Measurements from ENCODE around the gene RESP18. TPM values are rescaled to one million over a fixed set of nuclear protein-coding genes. Genes with fewer than 3 reads are reported as not detected.

The RESP18 gene
- total RNA-seq, 1 experiment from 2014 or later: not detected

DNA sequence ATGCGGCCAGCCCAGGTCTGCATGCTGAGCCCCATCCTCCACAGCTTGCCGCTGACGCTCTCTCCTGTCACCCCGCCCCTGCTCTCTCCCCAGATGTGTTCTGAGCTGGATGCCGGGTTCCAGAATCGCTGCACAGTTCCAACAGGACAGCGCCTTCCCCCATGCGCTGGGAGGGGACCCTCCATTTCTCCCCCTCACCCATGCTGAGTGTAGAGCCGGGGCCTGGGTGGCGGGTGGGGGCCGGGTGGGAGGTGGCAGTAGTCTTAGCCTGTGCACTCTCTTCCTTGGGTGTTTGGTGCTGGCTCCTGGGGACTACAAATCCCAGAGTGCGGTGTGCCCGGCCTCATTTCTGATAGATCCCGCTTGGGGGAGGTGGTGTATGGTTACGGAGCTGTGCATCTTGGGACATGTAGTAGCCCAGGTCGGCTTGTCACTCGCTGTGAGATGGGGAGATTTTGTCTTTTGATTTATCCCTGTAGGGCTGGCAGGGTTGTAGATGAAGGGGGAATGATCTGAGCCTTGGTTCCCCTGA lies 46.6 kb downstream of the RESP18 start:
- peak overlapping the region; percentile 22; the same call in 1 of the 2 replicates for H3K27ac ChIP-seq (ENCODE audit: low read depth, low read length)
- H3K9me2 ChIP-seq (ENCODE audit: insufficient read depth): no peaks in the 10 kb centered on the region
- ChIA-PET RAD21 (ENCODE audit: low non-redundant PET in 1 of 2, low total read pairs in 2 of 2, uncharacterized antibody in 2 of 2, unreplicated experiment in 2 of 2) (no interaction called here), POLR2A (no interaction called here), CTCF (interaction anchor here (1.7 kb wide), 1 partner anchor 9 kb away, joined by 18 read pairs; no protein-coding TSS in a partner anchor)
- peak overlapping the region; percentile 18; the same call in 1 of the 2 replicates for H3K4me2 ChIP-seq (ENCODE audit: low read length)
- no peaks in the 10 kb centered on the region for H3K79me2 ChIP-seq (ENCODE audit: insufficient read depth, low read length)
- peak; percentile 66 for ATAC-seq
- TF ChIP-seq RAD21 (IDR thresholded peaks at IDR 0.05; ENCODE audit: low read depth) (no peak), EGR1 (IDR thresholded peaks at IDR 0.05; ENCODE audit: low read depth) (no peak), ZFX (IDR thresholded peaks at IDR 0.05) (no peak), POLR2A (IDR thresholded peaks at IDR 0.05; ENCODE audit: borderline replicate concordance, extremely low read depth, insufficient read depth, insufficient read length) (no peak), SRF (IDR thresholded peaks at IDR 0.05; ENCODE audit: low read depth) (no peak), CBX3 (IDR thresholded peaks at IDR 0.05; ENCODE audit: low read depth) (no peak), SP1 (IDR thresholded peaks at IDR 0.05; ENCODE audit: low read depth) (no peak), TCF7L2 (IDR thresholded peaks at IDR 0.05; ENCODE audit: borderline replicate concordance, extremely low read depth, insufficient read depth, insufficient read length) (no peak), CEBPB (IDR thresholded peaks at IDR 0.05; ENCODE audit: low read depth) (no peak), ELF1 (IDR thresholded peaks at IDR 0.05; ENCODE audit: borderline replicate concordance, low read depth) (no peak), FOSL1 (IDR thresholded peaks at IDR 0.05; ENCODE audit: low read depth) (no peak), EZH2 (IDR thresholded peaks at IDR 0.05) (no peak), EZH2phosphoT487 (IDR thresholded peaks at IDR 0.05; ENCODE audit: borderline replicate concordance) (no peak), POLR2AphosphoS5 (IDR thresholded peaks at IDR 0.05; ENCODE audit: low read depth, low read length) (no peak)
- TF ChIP-seq, protein P1, sequence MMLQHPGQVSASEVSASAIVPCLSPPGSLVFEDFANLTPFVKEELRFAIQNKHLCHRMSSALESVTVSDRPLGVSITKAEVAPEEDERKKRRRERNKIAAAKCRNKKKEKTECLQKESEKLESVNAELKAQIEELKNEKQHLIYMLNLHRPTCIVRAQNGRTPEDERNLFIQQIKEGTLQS (IDR thresholded peaks at IDR 0.05): no peak
- TF ChIP-seq, protein P2, sequence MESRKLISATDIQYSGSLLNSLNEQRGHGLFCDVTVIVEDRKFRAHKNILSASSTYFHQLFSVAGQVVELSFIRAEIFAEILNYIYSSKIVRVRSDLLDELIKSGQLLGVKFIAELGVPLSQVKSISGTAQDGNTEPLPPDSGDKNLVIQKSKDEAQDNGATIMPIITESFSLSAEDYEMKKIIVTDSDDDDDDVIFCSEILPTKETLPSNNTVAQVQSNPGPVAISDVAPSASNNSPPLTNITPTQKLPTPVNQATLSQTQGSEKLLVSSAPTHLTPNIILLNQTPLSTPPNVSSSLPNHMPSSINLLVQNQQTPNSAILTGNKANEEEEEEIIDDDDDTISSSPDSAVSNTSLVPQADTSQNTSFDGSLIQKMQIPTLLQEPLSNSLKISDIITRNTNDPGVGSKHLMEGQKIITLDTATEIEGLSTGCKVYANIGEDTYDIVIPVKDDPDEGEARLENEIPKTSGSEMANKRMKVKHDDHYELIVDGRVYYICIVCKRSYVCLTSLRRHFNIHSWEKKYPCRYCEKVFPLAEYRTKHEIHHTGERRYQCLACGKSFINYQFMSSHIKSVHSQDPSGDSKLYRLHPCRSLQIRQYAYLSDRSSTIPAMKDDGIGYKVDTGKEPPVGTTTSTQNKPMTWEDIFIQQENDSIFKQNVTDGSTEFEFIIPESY (IDR thresholded peaks at IDR 0.05; ENCODE audit: extremely low read depth, insufficient replicate concordance, low read length): no peak
- TF ChIP-seq, protein P3, sequence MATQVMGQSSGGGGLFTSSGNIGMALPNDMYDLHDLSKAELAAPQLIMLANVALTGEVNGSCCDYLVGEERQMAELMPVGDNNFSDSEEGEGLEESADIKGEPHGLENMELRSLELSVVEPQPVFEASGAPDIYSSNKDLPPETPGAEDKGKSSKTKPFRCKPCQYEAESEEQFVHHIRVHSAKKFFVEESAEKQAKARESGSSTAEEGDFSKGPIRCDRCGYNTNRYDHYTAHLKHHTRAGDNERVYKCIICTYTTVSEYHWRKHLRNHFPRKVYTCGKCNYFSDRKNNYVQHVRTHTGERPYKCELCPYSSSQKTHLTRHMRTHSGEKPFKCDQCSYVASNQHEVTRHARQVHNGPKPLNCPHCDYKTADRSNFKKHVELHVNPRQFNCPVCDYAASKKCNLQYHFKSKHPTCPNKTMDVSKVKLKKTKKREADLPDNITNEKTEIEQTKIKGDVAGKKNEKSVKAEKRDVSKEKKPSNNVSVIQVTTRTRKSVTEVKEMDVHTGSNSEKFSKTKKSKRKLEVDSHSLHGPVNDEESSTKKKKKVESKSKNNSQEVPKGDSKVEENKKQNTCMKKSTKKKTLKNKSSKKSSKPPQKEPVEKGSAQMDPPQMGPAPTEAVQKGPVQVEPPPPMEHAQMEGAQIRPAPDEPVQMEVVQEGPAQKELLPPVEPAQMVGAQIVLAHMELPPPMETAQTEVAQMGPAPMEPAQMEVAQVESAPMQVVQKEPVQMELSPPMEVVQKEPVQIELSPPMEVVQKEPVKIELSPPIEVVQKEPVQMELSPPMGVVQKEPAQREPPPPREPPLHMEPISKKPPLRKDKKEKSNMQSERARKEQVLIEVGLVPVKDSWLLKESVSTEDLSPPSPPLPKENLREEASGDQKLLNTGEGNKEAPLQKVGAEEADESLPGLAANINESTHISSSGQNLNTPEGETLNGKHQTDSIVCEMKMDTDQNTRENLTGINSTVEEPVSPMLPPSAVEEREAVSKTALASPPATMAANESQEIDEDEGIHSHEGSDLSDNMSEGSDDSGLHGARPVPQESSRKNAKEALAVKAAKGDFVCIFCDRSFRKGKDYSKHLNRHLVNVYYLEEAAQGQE (IDR thresholded peaks at IDR 0.05; ENCODE audit: low read depth): no peak
- TF ChIP-seq, protein P4, sequence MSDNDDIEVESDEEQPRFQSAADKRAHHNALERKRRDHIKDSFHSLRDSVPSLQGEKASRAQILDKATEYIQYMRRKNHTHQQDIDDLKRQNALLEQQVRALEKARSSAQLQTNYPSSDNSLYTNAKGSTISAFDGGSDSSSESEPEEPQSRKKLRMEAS (IDR thresholded peaks at IDR 0.05): no peak
- no peak overlapping the region for H3K4me3 ChIP-seq (replicated peaks in 1 of 2; ENCODE audit: low read depth in 1 of 2, low read length in 2 of 2)
- H3K27me3 ChIP-seq (ENCODE audit: insufficient read depth, low read length): no peaks in the 10 kb centered on the region
- H3K4me1 ChIP-seq (ENCODE audit: control insufficient read depth in 1 of 2, insufficient read depth in 2 of 2, low read length in 2 of 2): peaks cover 16 to 18% of the 10 kb centered on the region in 2 experiments
- intact Hi-C loops (cut with micrococcal nuclease): no loop called here
- H3K9ac ChIP-seq (ENCODE audit: low read length): no peak overlapping the region
- H4K20me1 ChIP-seq (ENCODE audit: insufficient read depth): no peaks in the 10 kb centered on the region
- H3K36me3 ChIP-seq (ENCODE audit: control insufficient read depth in 1 of 2, insufficient read depth in 2 of 2, low read length in 2 of 2): no peaks in the 10 kb centered on the region
- no peaks in the 10 kb centered on the region for H3K9me3 ChIP-seq (ENCODE audit: control insufficient read depth in 1 of 2, insufficient read depth in 1 of 2, low read depth in 1 of 2, low read length in 2 of 2)
- H2AFZ ChIP-seq (ENCODE audit: low read depth, low read length, poor library complexity, severe bottlenecking): no peak overlapping the region
- DNase-seq (ENCODE audit: low read depth, low spot score): no peak
- BruUV-seq (replicated peaks): no TSS peak
